C4-2B (cell line): ENCODE measurements around the gene CFAP65.
A peak's percentile ranks its signal among the peaks of the same experiment; 100 is the strongest.

Source experiments
- H3K27ac ChIP-seq: fragments of 450-650 bp; 2 replicates; pipeline ENCODE4 v1.5.1; 2017
- CTCF ChIP-seq: fragments of 450-650 bp; conservative IDR thresholded peaks from 2 replicates; pipeline ENCODE4 v1.5.1; 2017; ENCODE audit warnings: mild to moderate bottlenecking
- ZFX ChIP-seq: fragments of 450-650 bp; IDR thresholded peaks from 2 replicates; pipeline ENCODE4 v1.6.1; 2017

CFAP65 gene

GRCh38 chr2:218981390-218981880 is 59.9 kb downstream of the CFAP65 start:
- no peak overlapping the region for H3K27ac ChIP-seq
- TF ChIP-seq CTCF (no peak), ZFX (no peak)

GRCh38 chr2:218980735-218981389 is 60.5 kb downstream of the CFAP65 start:
- no peak overlapping the region for H3K27ac ChIP-seq
- TF ChIP-seq ZFX (no peak), CTCF (no peak)

- no peak overlapping the region for H3K27ac ChIP-seq
- no peak for TF ChIP-seq ZFX
- peak; percentile 97 for TF ChIP-seq CTCF
Measured at GRCh38 chr2:218979846-218980734, 61.2 kb downstream of the CFAP65 start.

- TF ChIP-seq CTCF (peak; percentile 16), ZFX (no peak)
- H3K27ac ChIP-seq = peak overlapping the region; percentile 61
Measured at GRCh38 chr2:218975060-218975777, 66.1 kb downstream of the CFAP65 start.

GRCh38 chr2:218970894-218971293 is 70.4 kb downstream of the CFAP65 start:
- no peak overlapping the region for H3K27ac ChIP-seq
- TF ChIP-seq CTCF (no peak), ZFX (no peak)

GRCh38 chr2:218964041-218964771 is 77.1 kb downstream of the CFAP65 start:
- H3K27ac ChIP-seq = no peak overlapping the region
- TF ChIP-seq ZFX (no peak), CTCF (no peak)
